Measurements from ENCODE around the gene UTP15. TPM values are rescaled to one million over a fixed set of nuclear protein-coding genes. Genes with fewer than 3 reads are reported as not detected.

UTP15 gene
- total RNA-seq, 1 donor from 2014 or later, result 40.4 TPM

GRCh38 chr5:73534011-73534644 lies 31.4 kb upstream of the UTP15 start:
- intact Hi-C loops (cut with micrococcal nuclease), result no loop called here
- no peak for DNase-seq
- Mint-ChIP-seq H3K4me1 (no peaks in the 10 kb centered on the region), H3K36me3 (ENCODE audit: low read depth) (no peaks in the 10 kb centered on the region), H3K27ac (no peak overlapping the region), H3K27me3 (peaks cover 20% of the 10 kb centered on the region), H3K9me3 (no peaks in the 10 kb centered on the region), H3K4me3 (no peak overlapping the region)
- POLR2A ChIA-PET, result no interaction called here
- no peak for TF ChIP-seq CTCF (IDR thresholded peaks at IDR 0.05)
- no peak for ATAC-seq (ENCODE audit: low read depth)
- CTCF ChIA-PET, result no interaction called here

GRCh38 chr5:73534971-73535370 lies 30.6 kb upstream of the UTP15 start:
- ChIA-PET POLR2A (no interaction called here), CTCF (interaction anchor here (0.8 to 1.2 kb wide), 2 partner anchors 14 to 30 kb away, joined by 4 to 6 read pairs; partner anchors contain the start of genes ANKRA2 and UTP15)
- no peak for TF ChIP-seq CTCF (IDR thresholded peaks at IDR 0.05)
- H3K4me3 Mint-ChIP-seq, result no peak overlapping the region
- ATAC-seq (ENCODE audit: low read depth) (no peak), DNase-seq (no peak)
- H3K4me1 Mint-ChIP-seq, result no peaks in the 10 kb centered on the region
- peaks cover 20% of the 10 kb centered on the region for H3K27me3 Mint-ChIP-seq
- intact Hi-C loops (cut with micrococcal nuclease), result loop anchor here (5.0 kb wide), 1 partner anchor 923 kb away; no protein-coding TSS in a partner anchor
- no peak overlapping the region for H3K27ac Mint-ChIP-seq
- H3K9me3 Mint-ChIP-seq, result no peaks in the 10 kb centered on the region
- H3K36me3 Mint-ChIP-seq (ENCODE audit: low read depth), result no peaks in the 10 kb centered on the region

- Mint-ChIP-seq H3K27ac (no peak overlapping the region), H3K27me3 (peaks cover 13% of the 10 kb centered on the region), H3K4me3 (no peak overlapping the region), H3K4me1 (no peaks in the 10 kb centered on the region), H3K36me3 (ENCODE audit: low read depth) (no peaks in the 10 kb centered on the region), H3K9me3 (no peaks in the 10 kb centered on the region)
- POLR2A ChIA-PET, result no interaction called here
- no peak for TF ChIP-seq CTCF (IDR thresholded peaks at IDR 0.05)
- DNase-seq (no peak), ATAC-seq (ENCODE audit: low read depth) (no peak)
- intact Hi-C loops (cut with micrococcal nuclease), result loop anchor here (5.0 kb wide), 1 partner anchor 927 kb away; no protein-coding TSS in a partner anchor
- CTCF ChIA-PET, result interaction anchor here (4.0 kb wide), 1 partner anchor 18 kb away, joined by 38 read pairs; no protein-coding TSS in a partner anchor
These were observed 25.8 kb upstream of the UTP15 start for GRCh38 chr5:73539730-73540129.

- Mint-ChIP-seq H3K27ac (no peak overlapping the region), H3K4me3 (no peak overlapping the region), H3K27me3 (peaks cover 14% of the 10 kb centered on the region), H3K4me1 (no peaks in the 10 kb centered on the region), H3K9me3 (no peaks in the 10 kb centered on the region), H3K36me3 (ENCODE audit: low read depth) (no peaks in the 10 kb centered on the region)
- ATAC-seq (ENCODE audit: low read depth), result no peak
- no peak for DNase-seq
- ChIA-PET CTCF (no interaction called here), POLR2A (no interaction called here)
- intact Hi-C loops (cut with micrococcal nuclease), result no loop called here
- TF ChIP-seq CTCF (IDR thresholded peaks at IDR 0.05), result no peak
These were observed 25.4 kb upstream of the UTP15 start for GRCh38 chr5:73540192-73540591.

GRCh38 chr5:73542020-73542419 lies 23.5 kb upstream of the UTP15 start:
- DNase-seq, result no peak
- CTCF ChIA-PET, result no interaction called here
- ATAC-seq (ENCODE audit: low read depth), result no peak
- no peaks in the 10 kb centered on the region for H3K9me3 Mint-ChIP-seq
- H3K4me1 Mint-ChIP-seq, result no peaks in the 10 kb centered on the region
- TF ChIP-seq CTCF (IDR thresholded peaks at IDR 0.05), result no peak
- intact Hi-C loops (cut with micrococcal nuclease), result no loop called here
- POLR2A ChIA-PET, result no interaction called here
- H3K4me3 Mint-ChIP-seq, result no peak overlapping the region
- H3K27ac Mint-ChIP-seq, result no peak overlapping the region
- H3K36me3 Mint-ChIP-seq (ENCODE audit: low read depth), result no peaks in the 10 kb centered on the region
- H3K27me3 Mint-ChIP-seq, result peaks cover 18% of the 10 kb centered on the region

Data from activated B cell treated with CpG ODN at 0.5 μM for 24 hours (primary cell).